Measurements from ENCODE around the gene IGF1R.

IGF1R gene

GRCh38 chr15:98676586-98677270 is 28.4 kb downstream of the IGF1R start:
- no peak for DNase-seq

- DNase-seq: no peak
Measured at GRCh38 chr15:98677345-98678059, 29.2 kb downstream of the IGF1R start.

- DNase-seq: no peak
Measured at GRCh38 chr15:98678484-98678883, 30.1 kb downstream of the IGF1R start.

DNA sequence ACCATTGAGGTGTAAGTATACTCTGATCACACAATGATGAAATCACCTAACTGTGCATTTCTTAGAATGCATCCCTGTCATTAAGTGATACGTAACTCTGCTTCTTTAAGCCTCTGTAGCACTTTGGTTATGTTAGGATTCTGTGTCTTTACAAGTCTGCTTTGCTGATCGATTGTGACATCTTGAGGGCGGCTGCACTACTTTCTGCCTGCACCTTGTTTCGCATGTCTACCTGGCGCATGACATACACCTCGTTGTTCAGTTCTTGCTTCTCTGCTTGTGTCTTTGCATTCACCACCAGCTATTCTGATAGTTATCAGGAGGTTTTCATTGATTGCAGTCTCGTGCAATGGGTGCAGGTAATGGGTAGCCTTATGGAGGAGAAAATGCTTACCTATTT is 32.7 kb downstream of the IGF1R start:
- no peak for DNase-seq

DNA sequence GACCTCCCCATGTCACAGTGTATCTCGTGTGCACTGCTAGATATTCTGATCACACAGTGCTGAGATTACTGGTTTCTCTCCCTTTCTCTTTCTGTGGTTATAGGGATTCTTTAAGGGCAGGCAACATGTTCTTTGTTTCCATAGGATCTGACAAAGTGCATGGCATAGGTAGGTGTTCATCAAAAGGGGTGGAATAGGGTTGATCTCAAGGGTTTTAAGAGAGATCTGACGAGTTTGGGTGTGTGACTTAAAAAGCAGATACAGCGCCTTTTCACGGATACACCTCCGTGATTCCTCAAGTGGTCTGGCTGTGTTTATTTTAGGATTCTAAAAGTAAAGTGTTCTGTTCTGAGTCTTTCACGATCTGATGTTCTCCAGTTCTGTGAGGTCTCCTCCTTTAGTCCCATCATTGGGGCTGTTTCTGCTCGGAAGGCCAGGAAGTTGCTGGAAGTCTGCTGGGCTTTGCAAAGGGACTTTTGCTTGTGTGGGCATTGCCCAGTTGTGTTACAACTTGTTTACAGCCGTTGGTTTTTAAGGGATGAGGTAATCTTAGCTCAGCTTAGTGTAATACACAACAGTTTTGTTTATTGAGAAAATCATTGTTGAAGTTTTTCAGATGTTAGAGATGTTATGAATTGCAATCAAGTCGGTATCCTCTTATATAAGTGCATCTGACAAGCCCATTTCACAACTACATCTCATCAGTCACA is 34.8 kb downstream of the IGF1R start:
- no peak for DNase-seq

- DNase-seq: no peak
Measured at GRCh38 chr15:98683831-98684230, 35.5 kb downstream of the IGF1R start.

DNA sequence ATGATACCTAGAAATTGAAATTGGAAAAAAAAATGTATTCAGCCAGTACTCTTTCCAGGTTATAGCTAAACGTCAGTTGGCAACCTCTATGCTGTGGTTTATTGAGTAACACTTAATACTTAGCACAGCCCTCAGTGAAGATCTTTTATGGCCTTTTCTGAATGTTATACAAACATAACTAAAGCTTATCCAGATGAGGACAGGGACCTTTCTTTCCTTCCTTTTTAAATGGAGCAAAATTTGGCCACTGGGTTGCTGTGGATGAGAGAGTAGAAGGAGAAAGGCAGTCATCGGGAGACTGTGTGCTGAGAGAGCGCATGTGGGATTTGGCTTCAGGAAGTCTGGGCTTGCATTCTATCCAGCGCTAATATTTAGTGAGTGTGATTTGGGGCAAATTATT is 36.1 kb downstream of the IGF1R start:
- no peak for DNase-seq

- no peak for DNase-seq
Measured at GRCh38 chr15:98684995-98685525, 36.7 kb downstream of the IGF1R start.

DNA sequence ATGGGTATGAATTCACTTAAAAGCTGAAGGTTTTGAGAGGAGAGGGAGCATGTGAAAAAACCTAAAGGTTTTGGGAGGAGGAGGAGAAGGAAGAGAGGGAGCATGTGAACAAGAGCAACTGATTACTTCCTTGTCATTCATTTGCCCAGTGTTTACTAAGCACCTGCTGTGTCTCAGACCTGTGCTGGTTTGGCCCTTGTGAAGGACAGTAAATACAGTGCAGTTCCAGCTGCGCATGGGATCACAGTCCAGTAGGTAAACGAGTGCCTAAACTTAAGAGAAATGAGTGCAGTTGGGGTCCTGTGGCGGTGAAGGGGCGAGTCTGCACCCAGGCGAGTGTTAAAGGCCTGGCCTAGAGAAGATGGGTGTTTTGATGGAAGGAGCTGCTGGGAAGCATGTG is 38.6 kb downstream of the IGF1R start:
- no peak for DNase-seq

DNA sequence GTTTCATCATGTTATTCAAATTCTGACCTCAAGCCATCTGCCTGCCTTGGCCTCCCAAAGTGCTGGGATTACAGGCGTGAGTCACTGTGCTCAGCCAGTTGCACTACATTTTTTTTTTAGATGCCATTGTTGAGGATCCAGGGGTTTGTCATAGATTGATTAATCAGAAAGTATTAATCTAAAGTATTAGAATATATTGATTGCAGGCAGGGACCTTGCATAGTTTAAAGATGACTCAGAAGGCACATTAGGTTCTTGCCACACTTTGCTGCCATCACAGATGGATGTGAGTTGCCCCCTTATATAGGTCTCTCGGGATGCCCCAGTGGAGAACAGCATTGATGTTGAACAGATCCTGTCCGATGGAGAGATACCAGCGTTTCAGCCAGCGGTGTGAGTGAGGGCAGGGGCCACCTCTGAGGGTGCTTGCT is 41.1 kb downstream of the IGF1R start:
- no peak for DNase-seq

GRCh38 chr15:98690272-98690950 is 42.1 kb downstream of the IGF1R start:
- no peak for DNase-seq

DNA sequence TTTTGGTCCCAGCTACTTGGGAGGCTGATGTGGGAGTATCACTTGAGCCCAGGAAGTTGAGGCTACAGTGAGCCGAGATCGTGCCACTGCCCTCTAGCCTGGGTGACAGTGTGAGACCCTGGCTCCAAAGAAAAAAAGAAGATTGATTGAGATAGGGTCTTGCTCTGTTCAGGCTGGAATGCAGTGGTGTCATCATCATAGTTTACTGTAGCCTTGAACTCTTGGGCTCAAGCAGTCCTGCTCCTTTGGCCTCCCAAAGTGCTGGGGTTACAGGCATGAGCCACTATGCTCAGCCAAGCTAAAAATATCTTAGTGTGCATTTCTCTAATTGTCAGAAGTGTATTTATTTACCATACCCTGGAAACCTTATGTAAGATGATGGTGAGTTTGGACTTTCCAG is 43.9 kb downstream of the IGF1R start:
- no peak for DNase-seq

DNA sequence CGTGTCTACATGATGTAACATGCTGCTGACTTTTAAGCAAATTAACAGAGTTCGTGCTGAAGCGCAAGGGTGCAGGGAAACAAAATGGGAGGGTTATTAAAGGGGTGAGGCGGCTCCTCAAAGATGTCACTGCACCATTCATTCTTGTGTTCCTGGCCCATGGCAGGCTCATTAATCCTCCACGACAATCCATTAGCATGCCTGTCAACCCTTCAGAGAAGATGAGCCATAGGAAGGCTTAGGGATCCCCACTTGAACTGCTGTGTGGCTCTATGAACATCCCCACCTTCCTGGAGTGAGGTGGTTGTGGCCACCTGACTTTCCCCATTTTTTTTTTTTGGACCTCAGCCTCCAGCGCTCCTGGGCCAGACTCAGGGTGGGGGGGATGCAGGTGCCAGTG is 45.8 kb downstream of the IGF1R start:
- DNase-seq: no peak

- no peak for DNase-seq
Measured at GRCh38 chr15:98698792-98699191, 50.5 kb downstream of the IGF1R start.

DNA sequence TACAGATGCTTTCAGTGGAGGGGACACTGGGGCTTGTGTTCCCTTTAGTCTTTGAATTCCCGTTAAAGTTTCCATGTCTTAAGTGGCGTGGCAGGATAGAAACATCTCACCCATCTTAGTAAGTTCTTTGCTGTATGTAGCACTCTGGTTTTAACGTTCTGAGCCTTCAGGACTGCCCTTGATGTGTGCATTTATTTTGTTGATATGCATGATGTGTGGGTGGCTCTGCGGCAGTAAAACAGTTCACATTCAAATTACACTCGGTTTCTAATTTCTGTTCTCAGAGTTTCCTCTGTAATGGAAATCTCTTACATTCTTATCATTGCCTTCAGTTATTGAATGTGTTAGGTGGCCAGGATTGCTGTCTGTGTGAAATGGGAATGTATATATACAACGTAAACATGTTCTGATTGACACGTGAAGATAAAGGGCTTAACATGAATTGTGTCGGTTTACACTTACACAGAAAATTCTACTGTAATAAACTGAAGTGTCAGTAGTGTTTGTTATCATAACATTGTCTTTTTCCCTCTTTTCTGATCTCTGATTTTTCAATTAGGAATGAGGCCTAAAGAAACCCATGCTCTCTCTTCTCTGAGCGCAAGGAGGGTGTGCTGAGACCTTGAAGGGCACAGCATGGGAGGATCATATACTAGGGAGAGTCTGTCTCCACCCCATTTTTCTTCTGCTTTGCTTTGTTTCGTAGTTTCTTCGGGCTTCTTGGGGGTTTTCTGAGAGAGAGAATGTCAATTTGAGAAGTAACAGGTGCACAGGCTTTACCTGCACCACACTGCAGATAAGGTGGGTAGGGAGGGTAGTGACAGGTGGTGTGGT is 51.5 kb downstream of the IGF1R start:
- DNase-seq: no peak

- no peak for DNase-seq
Measured at GRCh38 chr15:98700519-98700918, 52.2 kb downstream of the IGF1R start.

GRCh38 chr15:98703126-98703685 is 54.9 kb downstream of the IGF1R start:
- DNase-seq: no peak

GRCh38 chr15:98705070-98705469 is 56.7 kb downstream of the IGF1R start:
- no peak for DNase-seq

- no peak for DNase-seq
Measured at GRCh38 chr15:98706387-98706786, 58.0 kb downstream of the IGF1R start.

DNA sequence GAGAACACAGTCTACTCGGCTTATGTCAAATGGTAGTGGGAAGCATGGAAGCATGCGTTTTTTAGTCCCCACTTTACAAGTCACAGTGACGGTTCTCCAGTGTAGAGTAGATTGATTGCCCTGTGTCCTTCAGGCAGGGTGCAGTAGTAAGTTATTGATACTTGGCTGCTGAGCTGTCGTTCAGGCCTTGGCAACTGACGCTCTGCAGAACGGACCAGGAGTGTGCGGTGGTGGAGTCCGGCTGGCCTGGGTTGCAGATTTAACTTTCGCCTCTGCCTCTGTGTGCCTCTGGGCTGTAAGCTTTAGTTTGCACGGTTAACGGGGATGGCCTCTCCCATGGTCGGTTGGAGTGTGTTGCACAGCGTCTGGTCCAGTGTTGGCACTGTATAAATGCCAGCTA is 58.6 kb downstream of the IGF1R start:
- DNase-seq: no peak

DNA sequence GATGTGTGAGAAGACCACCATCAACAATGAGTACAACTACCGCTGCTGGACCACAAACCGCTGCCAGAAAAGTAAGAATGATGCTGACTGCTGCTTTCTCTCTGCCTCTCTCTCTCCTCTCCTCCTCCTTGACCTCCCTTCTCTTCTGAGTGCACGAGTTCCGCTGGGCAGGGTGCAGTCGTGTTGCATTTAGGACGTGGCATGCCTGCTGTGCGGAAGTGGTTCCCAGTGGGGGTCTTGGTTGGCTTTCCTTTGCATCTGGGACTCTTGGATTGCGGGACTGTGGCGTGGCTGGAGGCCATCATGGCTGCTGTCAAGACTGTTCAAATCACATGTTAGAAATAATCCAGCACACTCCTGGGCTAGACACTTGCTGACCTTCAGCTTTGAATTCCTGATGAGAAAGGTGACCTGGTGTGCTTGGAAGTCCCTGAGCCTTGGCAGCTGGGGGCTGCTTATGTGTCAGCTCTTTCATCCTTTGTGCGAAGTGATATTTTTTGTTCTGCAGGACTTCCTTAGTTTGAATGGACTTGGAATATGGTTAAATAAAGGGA is 59.8 kb downstream of the IGF1R start:
- no peak for DNase-seq

- no peak for DNase-seq
Measured at GRCh38 chr15:98711810-98712209, 63.5 kb downstream of the IGF1R start.
